KMS-11 (cell line): ENCODE results near the gene GRID1.
A peak's percentile ranks its signal among the peaks of the same experiment; 100 is the strongest.

Experiments used
- H2AFZ ChIP-seq: fragments of 200-600 bp; sonication (generic); 2 replicates; pipeline ENCODE4 v1.6.1; 2016; ENCODE audit warnings: antibody characterized with exemption, mixed run types, low read depth
- H3K27ac ChIP-seq: fragments of 200-600 bp; sonication (generic); 2 replicates; pipeline ENCODE4 v1.6.1; 2016; ENCODE audit warnings: mild to moderate bottlenecking, mixed run types
- H3K27me3 ChIP-seq: fragments of 200-600 bp; sonication (generic); 2 replicates; pipeline ENCODE4 v1.6.1; 2017; ENCODE audit warnings: mild to moderate bottlenecking, low read depth, mixed run types, moderate library complexity; ENCODE audit not compliant: insufficient read depth
- H3K36me3 ChIP-seq: fragments of 200-600 bp; sonication (generic); 2 replicates; pipeline ENCODE4 v1.6.1; 2017; ENCODE audit warnings: mild to moderate bottlenecking, mixed run types; ENCODE audit not compliant: insufficient read depth
- H3K4me1 ChIP-seq: fragments of 200-600 bp; sonication (generic); 2 replicates; pipeline ENCODE4 v1.6.1; 2016; ENCODE audit warnings: mild to moderate bottlenecking, low read depth, mixed run types; ENCODE audit not compliant: poor library complexity, severe bottlenecking
- H3K4me2 ChIP-seq: fragments of 200-600 bp; sonication (generic); 2 replicates; pipeline ENCODE4 v1.7.0; 2016; ENCODE audit warnings: mild to moderate bottlenecking, mixed run types
- H3K4me3 ChIP-seq: fragments of 200-600 bp; sonication (generic); IDR thresholded peaks from 2 replicates; pipeline ENCODE4 v1.6.1; 2017; ENCODE audit warnings: low read depth, low read length, mixed read lengths; ENCODE audit not compliant: insufficient read depth
- H3K79me2 ChIP-seq: fragments of 200-600 bp; sonication (generic); 2 replicates; pipeline ENCODE4 v1.6.1; 2016; ENCODE audit warnings: low read depth, mixed run types; ENCODE audit not compliant: insufficient read depth
- H3K9ac ChIP-seq: fragments of 200-600 bp; sonication (generic); 2 replicates; pipeline ENCODE4 v1.6.1; 2016; ENCODE audit warnings: mild to moderate bottlenecking, mixed run types
- H4K20me1 ChIP-seq: fragments of 200-600 bp; sonication (generic); 2 replicates; pipeline ENCODE4 v1.6.1; 2016; ENCODE audit warnings: mild to moderate bottlenecking, mixed run types; ENCODE audit not compliant: insufficient read depth
- TF ChIP-seq, protein P1 (sequence below): fragments of 200-600 bp; sonication (generic); conservative IDR thresholded peaks from 2 replicates; pipeline ENCODE4 v1.6.1; 2017; ENCODE audit warnings: low read depth, mild to moderate bottlenecking, antibody characterized with exemption, low read length, moderate library complexity, mixed read lengths

Gene GRID1

DNA sequence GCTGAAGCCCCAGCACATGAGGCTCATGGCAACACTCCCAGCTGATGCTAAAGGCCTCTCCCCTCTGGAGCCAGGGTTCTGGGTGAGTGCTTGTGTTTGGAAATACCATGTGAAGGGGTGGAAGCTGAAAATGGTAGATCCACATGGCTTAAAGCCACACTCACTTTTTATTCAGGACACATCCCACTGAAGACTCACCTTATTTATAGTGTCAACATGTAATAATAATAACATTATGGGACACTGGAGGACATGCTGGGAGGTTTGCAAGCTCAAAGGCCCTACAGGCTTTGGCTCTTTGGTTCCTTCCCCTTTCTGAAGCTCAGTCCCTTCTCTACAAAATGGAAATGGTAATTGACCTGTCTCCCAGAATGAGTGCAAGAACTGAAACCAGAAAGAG is 318.0 kb downstream of the GRID1 start:
- no peak overlapping the region for H3K4me3 ChIP-seq
- no peaks in the 10 kb centered on the region for H4K20me1 ChIP-seq
- H3K9ac ChIP-seq, result no peak overlapping the region
- H3K79me2 ChIP-seq, result no peaks in the 10 kb centered on the region
- H3K27me3 ChIP-seq, result no peaks in the 10 kb centered on the region
- TF ChIP-seq, protein P1, sequence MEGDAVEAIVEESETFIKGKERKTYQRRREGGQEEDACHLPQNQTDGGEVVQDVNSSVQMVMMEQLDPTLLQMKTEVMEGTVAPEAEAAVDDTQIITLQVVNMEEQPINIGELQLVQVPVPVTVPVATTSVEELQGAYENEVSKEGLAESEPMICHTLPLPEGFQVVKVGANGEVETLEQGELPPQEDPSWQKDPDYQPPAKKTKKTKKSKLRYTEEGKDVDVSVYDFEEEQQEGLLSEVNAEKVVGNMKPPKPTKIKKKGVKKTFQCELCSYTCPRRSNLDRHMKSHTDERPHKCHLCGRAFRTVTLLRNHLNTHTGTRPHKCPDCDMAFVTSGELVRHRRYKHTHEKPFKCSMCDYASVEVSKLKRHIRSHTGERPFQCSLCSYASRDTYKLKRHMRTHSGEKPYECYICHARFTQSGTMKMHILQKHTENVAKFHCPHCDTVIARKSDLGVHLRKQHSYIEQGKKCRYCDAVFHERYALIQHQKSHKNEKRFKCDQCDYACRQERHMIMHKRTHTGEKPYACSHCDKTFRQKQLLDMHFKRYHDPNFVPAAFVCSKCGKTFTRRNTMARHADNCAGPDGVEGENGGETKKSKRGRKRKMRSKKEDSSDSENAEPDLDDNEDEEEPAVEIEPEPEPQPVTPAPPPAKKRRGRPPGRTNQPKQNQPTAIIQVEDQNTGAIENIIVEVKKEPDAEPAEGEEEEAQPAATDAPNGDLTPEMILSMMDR, result no peak
- H3K27ac ChIP-seq, result peak overlapping the region; percentile 60
- no peak overlapping the region for H2AFZ ChIP-seq
- peak overlapping the region; percentile 21 for H3K4me2 ChIP-seq
- H3K36me3 ChIP-seq, result no peaks in the 10 kb centered on the region
- peaks cover 53% of the 10 kb centered on the region for H3K4me1 ChIP-seq

DNA sequence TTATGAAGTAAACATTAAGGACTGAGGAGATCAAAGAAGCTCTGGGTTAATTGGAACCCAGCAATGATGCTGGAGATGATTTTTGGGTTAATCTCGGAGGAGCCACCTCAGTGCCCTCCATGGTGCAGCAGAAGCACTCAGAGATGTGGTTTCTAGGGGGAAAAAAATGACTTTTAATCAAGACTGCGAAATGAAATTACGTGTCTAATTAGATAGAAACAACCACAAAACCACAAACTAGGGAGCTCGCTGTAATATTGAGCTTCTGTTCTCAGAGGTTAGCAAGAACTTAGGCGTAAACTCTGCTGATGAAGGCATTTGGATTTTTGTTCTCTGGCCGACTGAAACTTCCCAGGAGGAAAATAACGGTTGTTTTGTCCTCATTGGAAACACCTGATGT is 319.0 kb downstream of the GRID1 start:
- no peak overlapping the region; the same call in 1 of the 2 replicates for H3K9ac ChIP-seq
- H3K27ac ChIP-seq, result peak overlapping the region; percentile 60
- peaks cover 53% of the 10 kb centered on the region for H3K4me1 ChIP-seq
- H3K4me3 ChIP-seq, result no peak overlapping the region
- H2AFZ ChIP-seq, result no peak overlapping the region
- no peaks in the 10 kb centered on the region for H4K20me1 ChIP-seq
- peak overlapping the region; percentile 21 for H3K4me2 ChIP-seq
- no peaks in the 10 kb centered on the region for H3K27me3 ChIP-seq
- TF ChIP-seq, protein P1, result no peak
- H3K36me3 ChIP-seq, result no peaks in the 10 kb centered on the region
- no peaks in the 10 kb centered on the region for H3K79me2 ChIP-seq

DNA sequence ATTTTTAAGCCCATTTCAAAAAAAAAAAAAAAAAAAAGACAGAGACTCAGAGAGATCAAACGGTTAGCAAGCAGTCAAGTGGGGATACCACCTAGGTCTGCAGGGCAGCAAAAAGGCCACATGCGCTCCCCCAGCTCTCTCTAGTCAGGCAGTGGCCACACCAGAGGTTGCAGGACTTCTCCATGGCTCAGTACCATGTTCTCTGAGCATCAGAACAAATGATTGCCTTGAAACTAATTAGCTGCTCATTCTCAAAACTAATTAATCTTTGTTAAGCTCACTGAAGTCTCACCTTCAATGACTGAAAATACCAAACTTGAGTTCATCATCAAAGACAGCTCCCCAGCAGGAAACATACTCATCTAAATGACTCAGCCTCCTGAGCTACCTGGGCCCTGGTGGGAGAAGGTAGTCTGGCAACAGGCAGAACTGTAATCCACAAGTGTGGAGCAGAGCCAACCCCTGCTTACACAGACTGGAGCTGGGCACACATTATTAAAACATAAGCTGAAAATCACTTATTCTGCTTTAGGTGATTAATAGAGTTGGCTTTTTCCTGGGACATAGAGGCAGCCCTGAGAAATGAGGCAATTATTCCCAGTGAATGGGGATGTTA is 319.6 kb downstream of the GRID1 start:
- no peak overlapping the region for H3K4me3 ChIP-seq
- H3K4me2 ChIP-seq, result peak overlapping the region; percentile 21
- H3K4me1 ChIP-seq, result peaks cover 53% of the 10 kb centered on the region
- H3K9ac ChIP-seq, result no peak overlapping the region; the same call in 1 of the 2 replicates
- H3K36me3 ChIP-seq, result no peaks in the 10 kb centered on the region
- H2AFZ ChIP-seq, result no peak overlapping the region
- H3K27me3 ChIP-seq, result no peaks in the 10 kb centered on the region
- no peaks in the 10 kb centered on the region for H4K20me1 ChIP-seq
- peak overlapping the region; percentile 60 for H3K27ac ChIP-seq
- TF ChIP-seq, protein P1, result no peak
- no peaks in the 10 kb centered on the region for H3K79me2 ChIP-seq

DNA sequence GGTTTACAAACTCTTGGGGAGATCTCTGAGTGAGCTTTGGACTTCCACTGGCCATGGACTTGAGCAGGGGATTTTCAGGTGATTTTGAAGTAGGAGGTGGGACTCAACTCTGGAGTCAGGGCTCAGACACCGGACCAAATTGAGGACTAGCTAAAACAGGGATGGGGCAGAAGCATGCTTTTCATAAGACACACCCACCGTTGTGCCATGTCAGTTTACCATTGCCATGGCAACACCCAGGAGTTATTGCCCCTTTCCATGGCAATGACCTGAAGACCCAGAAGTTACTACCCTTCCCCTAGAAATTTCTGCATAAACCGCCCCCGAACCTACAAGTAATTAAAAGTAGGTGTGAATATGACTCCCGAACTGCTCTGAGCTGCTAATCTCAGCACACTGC is 320.7 kb downstream of the GRID1 start:
- TF ChIP-seq, protein P1, result no peak
- H3K4me2 ChIP-seq, result peak overlapping the region; percentile 21; the same call in 1 of the 2 replicates

More for the DNA sequence above, 320.7 kb downstream of the GRID1 start:
- Histone ChIP-seq H3K9ac (no peak overlapping the region), H4K20me1 (no peaks in the 10 kb centered on the region), H3K4me1 (peaks cover 59% of the 10 kb centered on the region), H3K4me3 (no peak overlapping the region), H3K79me2 (no peaks in the 10 kb centered on the region), H2AFZ (no peak overlapping the region), H3K36me3 (no peaks in the 10 kb centered on the region), H3K27ac (no peak overlapping the region), H3K27me3 (no peaks in the 10 kb centered on the region)
